ENCODE data around the gene TBC1D2B. TPM values are rescaled to one million over a fixed set of nuclear protein-coding genes. Genes with fewer than 3 reads are reported as not detected.

Gene TBC1D2B
- total RNA-seq, 4 donors from 2014 or later = 31.3 to 58.8 (median 32.7) TPM

GRCh38 chr15:78065973-78066946 lies 11.3 kb downstream of the TBC1D2B start:
- Histone ChIP-seq H3K4me1 (peaks cover 92 to 99% (median 96%) of the 10 kb centered on the region in 4 donors), H3K36me3 (no peaks in the 10 kb centered on the region), H3K9me3 (no peaks in the 10 kb centered on the region), H3K27ac (replicated peaks in 1 of 4) (peak overlapping the region; percentile 64 to 85 (median 80)), H3K4me3 (no peak overlapping the region), H3K27me3 (no peaks in the 10 kb centered on the region)
- TF ChIP-seq, protein P1, sequence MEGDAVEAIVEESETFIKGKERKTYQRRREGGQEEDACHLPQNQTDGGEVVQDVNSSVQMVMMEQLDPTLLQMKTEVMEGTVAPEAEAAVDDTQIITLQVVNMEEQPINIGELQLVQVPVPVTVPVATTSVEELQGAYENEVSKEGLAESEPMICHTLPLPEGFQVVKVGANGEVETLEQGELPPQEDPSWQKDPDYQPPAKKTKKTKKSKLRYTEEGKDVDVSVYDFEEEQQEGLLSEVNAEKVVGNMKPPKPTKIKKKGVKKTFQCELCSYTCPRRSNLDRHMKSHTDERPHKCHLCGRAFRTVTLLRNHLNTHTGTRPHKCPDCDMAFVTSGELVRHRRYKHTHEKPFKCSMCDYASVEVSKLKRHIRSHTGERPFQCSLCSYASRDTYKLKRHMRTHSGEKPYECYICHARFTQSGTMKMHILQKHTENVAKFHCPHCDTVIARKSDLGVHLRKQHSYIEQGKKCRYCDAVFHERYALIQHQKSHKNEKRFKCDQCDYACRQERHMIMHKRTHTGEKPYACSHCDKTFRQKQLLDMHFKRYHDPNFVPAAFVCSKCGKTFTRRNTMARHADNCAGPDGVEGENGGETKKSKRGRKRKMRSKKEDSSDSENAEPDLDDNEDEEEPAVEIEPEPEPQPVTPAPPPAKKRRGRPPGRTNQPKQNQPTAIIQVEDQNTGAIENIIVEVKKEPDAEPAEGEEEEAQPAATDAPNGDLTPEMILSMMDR (IDR thresholded peaks at IDR 0.05) = no peak
- no peak for TF ChIP-seq EP300 (IDR thresholded peaks at IDR 0.05)
- TF ChIP-seq POLR2AphosphoS5 (IDR thresholded peaks at IDR 0.05) = no peak
- intact Hi-C loops (cut with DNase I) = no loop called here
- DNase-seq (ENCODE audit: extremely low spot score) = no peak
- WGBS = 70% methylated on average over 7 of the region's 7 CpGs

DNA sequence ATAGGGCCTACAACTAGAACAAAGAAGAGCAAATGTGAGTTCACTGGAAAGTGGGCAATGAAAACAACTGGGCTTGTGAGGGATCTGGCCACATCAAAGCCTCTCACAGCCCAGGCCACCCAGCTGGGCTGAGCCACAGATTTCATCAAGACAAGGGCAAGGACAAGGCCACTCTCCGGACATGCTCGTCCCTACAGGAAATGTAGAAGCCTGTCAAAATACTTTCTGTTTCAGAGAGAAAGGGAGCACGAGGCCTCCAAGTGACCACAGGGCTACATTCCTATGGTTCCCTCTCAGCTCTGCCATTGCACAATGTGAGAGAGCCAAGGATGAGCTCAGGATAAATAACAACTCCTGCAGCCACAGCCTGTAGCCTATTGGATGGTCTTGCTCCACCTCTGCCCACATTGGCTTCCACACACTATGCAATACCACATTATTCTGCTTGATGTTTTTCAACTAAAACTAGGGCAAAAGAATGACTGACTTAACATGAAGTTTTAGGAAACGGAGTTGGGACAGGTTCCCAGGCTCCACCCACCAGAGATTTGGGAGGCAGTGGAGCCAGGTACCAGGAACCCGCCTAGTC lies 12.1 kb downstream of the TBC1D2B start:
- H3K4me3 ChIP-seq = peak overlapping the region in 1 of 4 donors; percentile 5
- TF ChIP-seq EP300 (IDR thresholded peaks at IDR 0.05) (no peak), POLR2AphosphoS5 (IDR thresholded peaks at IDR 0.05) (peak; percentile 62 to 75)
- TF ChIP-seq, protein P1 (IDR thresholded peaks at IDR 0.05) = no peak
- no peaks in the 10 kb centered on the region for H3K9me3 ChIP-seq
- WGBS = 61% methylated on average over 4 of the region's 5 CpGs
- peak overlapping the region; percentile 64 to 85 (median 80) for H3K27ac ChIP-seq (replicated peaks in 1 of 4)
- peak; percentile 96 for DNase-seq (ENCODE audit: extremely low spot score)
- H3K27me3 ChIP-seq = no peaks in the 10 kb centered on the region
- peaks cover 87 to 100% (median 97%) of the 10 kb centered on the region in 4 donors for H3K4me1 ChIP-seq
- H3K36me3 ChIP-seq = no peaks in the 10 kb centered on the region
- intact Hi-C loops (cut with DNase I) = no loop called here

GRCh38 chr15:78064544-78064943 lies 13.0 kb downstream of the TBC1D2B start:
- intact Hi-C loops (cut with DNase I) = no loop called here
- H3K27ac ChIP-seq (replicated peaks in 1 of 4) = peak overlapping the region; percentile 64 to 85 (median 80)
- no peaks in the 10 kb centered on the region for H3K9me3 ChIP-seq
- H3K27me3 ChIP-seq = no peaks in the 10 kb centered on the region
- DNase-seq (ENCODE audit: extremely low spot score) = no peak
- 39% methylated on average over 2 of the region's 2 CpGs for WGBS
- H3K4me1 ChIP-seq = peaks cover 79 to 100% (median 97%) of the 10 kb centered on the region in 4 donors
- TF ChIP-seq POLR2A (IDR thresholded peaks at IDR 0.05; ENCODE audit: low read depth) = no peak
- peak overlapping the region in 1 of 4 donors; percentile 6 for H3K4me3 ChIP-seq
- H3K36me3 ChIP-seq = no peaks in the 10 kb centered on the region

GRCh38 chr15:78063970-78064385 lies 13.5 kb downstream of the TBC1D2B start:
- TF ChIP-seq EP300 (IDR thresholded peaks at IDR 0.05) (no peak), POLR2AphosphoS5 (IDR thresholded peaks at IDR 0.05) (no peak), POLR2A (IDR thresholded peaks at IDR 0.05; ENCODE audit: low read depth) (no peak)
- TF ChIP-seq, protein P1 (IDR thresholded peaks at IDR 0.05) = no peak
- intact Hi-C loops (cut with DNase I) = no loop called here
- peaks cover 79 to 100% (median 97%) of the 10 kb centered on the region in 4 donors for H3K4me1 ChIP-seq
- no peak overlapping the region for H3K4me3 ChIP-seq
- H3K27me3 ChIP-seq = no peaks in the 10 kb centered on the region
- WGBS = 60% methylated on average over 5 of the region's 5 CpGs
- no peak for DNase-seq (ENCODE audit: extremely low spot score)
- H3K9me3 ChIP-seq = no peaks in the 10 kb centered on the region
- peak overlapping the region; percentile 64 to 85 (median 80) for H3K27ac ChIP-seq (replicated peaks in 1 of 4)
- H3K36me3 ChIP-seq = no peaks in the 10 kb centered on the region

DNA sequence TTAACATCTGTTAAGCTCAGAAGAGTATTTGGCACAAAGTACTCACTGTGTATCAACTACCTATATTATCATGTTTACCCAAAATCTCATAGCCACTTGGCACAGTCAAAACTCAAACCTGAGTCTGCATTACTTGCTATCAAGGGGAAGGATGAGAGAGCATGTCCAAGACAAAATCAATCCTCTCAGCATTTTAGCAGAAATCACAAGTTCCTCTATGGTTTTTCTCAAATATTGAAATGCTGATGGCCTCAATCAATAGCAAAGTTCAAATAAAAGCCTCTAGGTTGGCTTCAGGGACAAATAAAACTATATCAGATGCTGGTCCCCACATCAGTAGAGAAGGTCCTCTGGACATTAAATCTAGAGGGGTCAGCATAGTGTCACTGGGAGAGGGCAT lies 14.3 kb downstream of the TBC1D2B start:
- Histone ChIP-seq H3K27ac (replicated peaks in 1 of 4) (peak overlapping the region; percentile 64 to 85 (median 80)), H3K36me3 (no peaks in the 10 kb centered on the region), H3K27me3 (no peaks in the 10 kb centered on the region), H3K4me1 (peaks cover 79 to 100% (median 97%) of the 10 kb centered on the region in 4 donors), H3K9me3 (no peaks in the 10 kb centered on the region), H3K4me3 (no peak overlapping the region)
- intact Hi-C loops (cut with DNase I) = no loop called here
- no peak for DNase-seq (ENCODE audit: extremely low spot score)
- TF ChIP-seq POLR2AphosphoS5 (IDR thresholded peaks at IDR 0.05) (no peak), EP300 (IDR thresholded peaks at IDR 0.05) (no peak), POLR2A (IDR thresholded peaks at IDR 0.05; ENCODE audit: low read depth) (no peak)
- TF ChIP-seq, protein P1 (IDR thresholded peaks at IDR 0.05) = no peak

All from esophagus muscularis mucosa (tissue), 4 donors.